ENCODE data around the gene KATNAL1. TPM values are rescaled to one million over a fixed set of nuclear protein-coding genes. Genes with fewer than 3 reads are reported as not detected.

KATNAL1 gene
- total RNA-seq, 1 experiment from 2014 or later: 6.1 TPM

DNA sequence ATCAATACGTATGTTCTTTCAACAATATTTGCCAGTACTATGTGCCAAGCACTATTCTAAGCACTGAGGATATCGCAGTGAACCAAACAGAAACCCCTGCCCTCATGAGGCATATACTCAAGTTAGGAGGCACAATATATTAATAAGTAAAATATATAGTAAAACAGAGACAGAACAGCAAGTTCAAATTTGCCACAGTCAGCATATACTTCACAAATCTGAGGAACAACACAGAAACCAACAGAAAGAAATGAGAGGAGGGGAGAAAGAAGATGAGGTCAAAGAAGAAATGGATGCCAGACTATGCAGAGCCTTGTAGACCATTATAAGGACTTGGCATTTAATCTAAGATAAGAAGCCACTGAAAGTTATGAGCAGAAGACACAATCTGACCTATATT lies 59.9 kb downstream of the KATNAL1 start:
- H3K4me3 Mint-ChIP-seq (ENCODE audit: unreplicated experiment): no peak overlapping the region
- H3K4me1 Mint-ChIP-seq (ENCODE audit: insufficient read depth, unreplicated experiment): no peaks in the 10 kb centered on the region
- TF ChIP-seq, protein P1, sequence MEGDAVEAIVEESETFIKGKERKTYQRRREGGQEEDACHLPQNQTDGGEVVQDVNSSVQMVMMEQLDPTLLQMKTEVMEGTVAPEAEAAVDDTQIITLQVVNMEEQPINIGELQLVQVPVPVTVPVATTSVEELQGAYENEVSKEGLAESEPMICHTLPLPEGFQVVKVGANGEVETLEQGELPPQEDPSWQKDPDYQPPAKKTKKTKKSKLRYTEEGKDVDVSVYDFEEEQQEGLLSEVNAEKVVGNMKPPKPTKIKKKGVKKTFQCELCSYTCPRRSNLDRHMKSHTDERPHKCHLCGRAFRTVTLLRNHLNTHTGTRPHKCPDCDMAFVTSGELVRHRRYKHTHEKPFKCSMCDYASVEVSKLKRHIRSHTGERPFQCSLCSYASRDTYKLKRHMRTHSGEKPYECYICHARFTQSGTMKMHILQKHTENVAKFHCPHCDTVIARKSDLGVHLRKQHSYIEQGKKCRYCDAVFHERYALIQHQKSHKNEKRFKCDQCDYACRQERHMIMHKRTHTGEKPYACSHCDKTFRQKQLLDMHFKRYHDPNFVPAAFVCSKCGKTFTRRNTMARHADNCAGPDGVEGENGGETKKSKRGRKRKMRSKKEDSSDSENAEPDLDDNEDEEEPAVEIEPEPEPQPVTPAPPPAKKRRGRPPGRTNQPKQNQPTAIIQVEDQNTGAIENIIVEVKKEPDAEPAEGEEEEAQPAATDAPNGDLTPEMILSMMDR (IDR thresholded peaks at IDR 0.05; ENCODE audit: unreplicated experiment): no peak
- intact Hi-C loops (cut with micrococcal nuclease): no loop called here
- CTCF ChIA-PET: no interaction called here
- no TSS peak for BruUV-seq (replicated peaks)
- DNase-seq (ENCODE audit: unreplicated experiment): no peak
- H3K9me3 Mint-ChIP-seq (ENCODE audit: unreplicated experiment): no peaks in the 10 kb centered on the region
- H3K27ac Mint-ChIP-seq (ENCODE audit: low read depth, unreplicated experiment): no peak overlapping the region
- no peaks in the 10 kb centered on the region for H3K27me3 Mint-ChIP-seq (ENCODE audit: insufficient read depth, unreplicated experiment)
- POLR2A ChIA-PET: no interaction called here
- H3K36me3 Mint-ChIP-seq (ENCODE audit: insufficient read depth, unreplicated experiment): no peaks in the 10 kb centered on the region

- BruUV-seq (replicated peaks): no TSS peak
- no peaks in the 10 kb centered on the region for H3K27me3 Mint-ChIP-seq (ENCODE audit: insufficient read depth, unreplicated experiment)
- TF ChIP-seq, protein P1 (IDR thresholded peaks at IDR 0.05; ENCODE audit: unreplicated experiment): no peak
- no peaks in the 10 kb centered on the region for H3K4me1 Mint-ChIP-seq (ENCODE audit: insufficient read depth, unreplicated experiment)
- no peak for DNase-seq (ENCODE audit: unreplicated experiment)
- intact Hi-C loops (cut with micrococcal nuclease): no loop called here
- no peaks in the 10 kb centered on the region for H3K9me3 Mint-ChIP-seq (ENCODE audit: unreplicated experiment)
- ChIA-PET CTCF (interaction anchor here (1.2 kb wide), 1 partner anchor 109 kb away, joined by 3 read pairs; no protein-coding TSS in a partner anchor), POLR2A (no interaction called here)
- peaks cover 7% of the 10 kb centered on the region for H3K36me3 Mint-ChIP-seq (ENCODE audit: insufficient read depth, unreplicated experiment)
- no peak overlapping the region for H3K27ac Mint-ChIP-seq (ENCODE audit: low read depth, unreplicated experiment)
- H3K4me3 Mint-ChIP-seq (ENCODE audit: unreplicated experiment): no peak overlapping the region
Measured at GRCh38 chr13:30241532-30241931, 65.8 kb downstream of the KATNAL1 start.

GRCh38 chr13:30240608-30241007 lies 66.7 kb downstream of the KATNAL1 start:
- CTCF ChIA-PET: no interaction called here
- intact Hi-C loops (cut with micrococcal nuclease): no loop called here
- no peaks in the 10 kb centered on the region for H3K4me1 Mint-ChIP-seq (ENCODE audit: insufficient read depth, unreplicated experiment)
- TF ChIP-seq, protein P1 (IDR thresholded peaks at IDR 0.05; ENCODE audit: unreplicated experiment): no peak
- H3K4me3 Mint-ChIP-seq (ENCODE audit: unreplicated experiment): no peak overlapping the region
- H3K27me3 Mint-ChIP-seq (ENCODE audit: insufficient read depth, unreplicated experiment): no peaks in the 10 kb centered on the region
- POLR2A ChIA-PET: interaction anchor here (0.7 kb wide), 1 partner anchor 12 kb away, joined by 3 read pairs; no protein-coding TSS in a partner anchor
- DNase-seq (ENCODE audit: unreplicated experiment): no peak
- H3K36me3 Mint-ChIP-seq (ENCODE audit: insufficient read depth, unreplicated experiment): peaks cover 7% of the 10 kb centered on the region
- no peaks in the 10 kb centered on the region for H3K9me3 Mint-ChIP-seq (ENCODE audit: unreplicated experiment)
- no peak overlapping the region for H3K27ac Mint-ChIP-seq (ENCODE audit: low read depth, unreplicated experiment)
- BruUV-seq (replicated peaks): no TSS peak

- ChIA-PET POLR2A (no interaction called here), CTCF (interaction anchor here (0.6 to 0.9 kb wide), 2 partner anchors 103 to 585 kb away, joined by 4 to 6 read pairs; no protein-coding TSS in a partner anchor)
- intact Hi-C loops (cut with micrococcal nuclease): no loop called here
- Mint-ChIP-seq H3K4me1 (ENCODE audit: insufficient read depth, unreplicated experiment) (no peaks in the 10 kb centered on the region), H3K27me3 (ENCODE audit: insufficient read depth, unreplicated experiment) (no peaks in the 10 kb centered on the region), H3K27ac (ENCODE audit: low read depth, unreplicated experiment) (no peak overlapping the region), H3K36me3 (ENCODE audit: insufficient read depth, unreplicated experiment) (peaks cover 6% of the 10 kb centered on the region), H3K4me3 (ENCODE audit: unreplicated experiment) (no peak overlapping the region), H3K9me3 (ENCODE audit: unreplicated experiment) (no peaks in the 10 kb centered on the region)
- TF ChIP-seq, protein P1 (IDR thresholded peaks at IDR 0.05; ENCODE audit: unreplicated experiment): no peak
- BruUV-seq (replicated peaks): no TSS peak
- peak; percentile 14 for DNase-seq (ENCODE audit: unreplicated experiment)
Measured at GRCh38 chr13:30235216-30235615, 72.1 kb downstream of the KATNAL1 start.
